ENCODE data around the gene DDA1.

The DDA1 gene

DNA sequence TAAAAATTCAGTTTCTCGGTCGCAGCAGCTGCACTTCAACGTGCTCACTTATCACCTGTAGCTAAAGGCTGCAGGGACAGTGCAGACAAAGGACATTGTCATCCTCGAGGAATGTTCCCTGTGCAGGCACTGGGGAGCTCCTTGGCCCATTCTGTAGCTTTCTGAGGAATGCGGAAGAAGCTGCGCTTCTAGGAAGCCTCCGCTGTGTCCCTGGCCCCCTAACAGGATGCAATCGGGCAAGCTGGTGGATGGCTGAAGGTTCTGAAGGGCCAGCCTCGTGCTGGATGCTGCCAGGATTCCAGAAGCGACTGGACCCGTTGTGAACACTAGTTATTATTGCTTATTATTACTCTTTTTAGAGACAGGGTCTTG lies 17.2 kb downstream of the DDA1 start:
- peaks cover 0 to 66% (median 21%) of the 10 kb centered on the region in 11 experiments; a peak in 19 of 22 replicates for H3K36me3 ChIP-seq
- 0 out of 22 replicates have a peak overlapping the region, but pooled peaks of 1 of the 11 experiments have one; percentile 5 for H3K9ac ChIP-seq
- no peaks in the 10 kb centered on the region for H3K9me3 ChIP-seq (replicated peaks in 1 of 11)
- peaks cover 6 to 77% (median 40%) of the 10 kb centered on the region in 11 experiments; a peak in 19 of 22 replicates for H4K20me1 ChIP-seq
- no peak overlapping the region for H3K27ac ChIP-seq
- 0 out of 22 replicates have a peak, but pooled peaks of 1 of the 11 experiments have one; percentile 27 for TF ChIP-seq Cebpa-rat (IDR thresholded peaks at IDR 0.05)
- H3K4me2 ChIP-seq = no peak overlapping the region
- H3K27me3 ChIP-seq = peaks cover 15 to 29% (median 21%) of the 10 kb centered on the region in 11 experiments; a peak in 21 of 22 replicates
- H3K4me1 ChIP-seq = peaks cover 50 to 73% (median 58%) of the 10 kb centered on the region in 10 experiments
- no peak overlapping the region for H3K4me3 ChIP-seq

- H3K27ac ChIP-seq = no peak overlapping the region
- peaks cover 3 to 71% (median 34%) of the 10 kb centered on the region in 11 experiments; a peak in 19 of 22 replicates for H4K20me1 ChIP-seq
- H3K9me3 ChIP-seq (replicated peaks in 1 of 11) = no peaks in the 10 kb centered on the region
- 0 out of 22 replicates have a peak overlapping the region, but pooled peaks of 1 of the 11 experiments have one; percentile 5 for H3K9ac ChIP-seq
- peak in 1 of 11 experiments; percentile 2; a peak in 1 of 22 replicates for TF ChIP-seq Cebpa-rat (IDR thresholded peaks at IDR 0.05)
- H3K4me3 ChIP-seq = no peak overlapping the region
- H3K4me1 ChIP-seq = peaks cover 44 to 67% (median 52%) of the 10 kb centered on the region in 10 experiments
- peaks cover 15 to 29% (median 21%) of the 10 kb centered on the region in 11 experiments; a peak in 21 of 22 replicates for H3K27me3 ChIP-seq
- peaks cover 0 to 62% (median 15%) of the 10 kb centered on the region in 11 experiments; a peak in 17 of 22 replicates for H3K36me3 ChIP-seq
- peak overlapping the region in 1 of 11 experiments; percentile 24; a peak in 1 of 22 replicates for H3K4me2 ChIP-seq
These were observed 17.8 kb downstream of the DDA1 start for GRCh38 chr19:17327068-17327653.

- Histone ChIP-seq H3K9me3 (replicated peaks in 1 of 11) (peaks cover 0 to 7% (median 4%) of the 10 kb centered on the region in 11 experiments; a peak in 13 of 22 replicates), H3K36me3 (peaks cover 6 to 66% (median 12%) of the 10 kb centered on the region in 11 experiments; a peak in 18 of 22 replicates), H3K4me1 (peaks cover 37 to 63% (median 47%) of the 10 kb centered on the region in 10 experiments), H3K27ac (peak overlapping the region in 3 of 11 experiments; percentile 27 to 47 (median 46); a peak in 3 of 22 replicates), H3K4me2 (peak overlapping the region; percentile 79 to 95 (median 86)), H3K27me3 (peaks cover 15 to 29% (median 20%) of the 10 kb centered on the region in 11 experiments; a peak in 21 of 22 replicates), H3K9ac (peak overlapping the region in 8 of 11 experiments; percentile 32 to 70 (median 50); a peak in 11 of 22 replicates), H4K20me1 (peaks cover 0 to 64% (median 27%) of the 10 kb centered on the region in 11 experiments; a peak in 18 of 22 replicates), H3K4me3 (peak overlapping the region; percentile 18 to 53 (median 44); a peak in 11 of 20 replicates)
- TF ChIP-seq Cebpa-rat (IDR thresholded peaks at IDR 0.05) = no peak
These were observed 18.5 kb downstream of the DDA1 start for GRCh38 chr19:17327654-17328516.

GRCh38 chr19:17328517-17329365 lies 19.4 kb downstream of the DDA1 start:
- TF ChIP-seq Cebpa-rat (IDR thresholded peaks at IDR 0.05) = no peak
- H3K4me1 ChIP-seq = peaks cover 33 to 65% (median 49%) of the 10 kb centered on the region in 10 experiments
- H3K4me3 ChIP-seq = peak overlapping the region; percentile 18 to 54 (median 44); a peak in 13 of 20 replicates
- H4K20me1 ChIP-seq = peaks cover 0 to 62% (median 27%) of the 10 kb centered on the region in 11 experiments; a peak in 16 of 22 replicates
- peaks cover 15 to 29% (median 20%) of the 10 kb centered on the region in 11 experiments; a peak in 21 of 22 replicates for H3K27me3 ChIP-seq
- H3K9me3 ChIP-seq (replicated peaks in 1 of 11) = peaks cover 0 to 9% (median 6%) of the 10 kb centered on the region in 11 experiments; a peak in 13 of 22 replicates
- H3K4me2 ChIP-seq = peak overlapping the region; percentile 79 to 95 (median 92)
- H3K9ac ChIP-seq = peak overlapping the region; percentile 21 to 70 (median 50); a peak in 17 of 22 replicates
- H3K36me3 ChIP-seq = peaks cover 8 to 70% (median 15%) of the 10 kb centered on the region in 11 experiments; a peak in 18 of 22 replicates
- peak overlapping the region in 3 of 11 experiments; percentile 27 to 59 (median 47); a peak in 4 of 22 replicates for H3K27ac ChIP-seq

DNA sequence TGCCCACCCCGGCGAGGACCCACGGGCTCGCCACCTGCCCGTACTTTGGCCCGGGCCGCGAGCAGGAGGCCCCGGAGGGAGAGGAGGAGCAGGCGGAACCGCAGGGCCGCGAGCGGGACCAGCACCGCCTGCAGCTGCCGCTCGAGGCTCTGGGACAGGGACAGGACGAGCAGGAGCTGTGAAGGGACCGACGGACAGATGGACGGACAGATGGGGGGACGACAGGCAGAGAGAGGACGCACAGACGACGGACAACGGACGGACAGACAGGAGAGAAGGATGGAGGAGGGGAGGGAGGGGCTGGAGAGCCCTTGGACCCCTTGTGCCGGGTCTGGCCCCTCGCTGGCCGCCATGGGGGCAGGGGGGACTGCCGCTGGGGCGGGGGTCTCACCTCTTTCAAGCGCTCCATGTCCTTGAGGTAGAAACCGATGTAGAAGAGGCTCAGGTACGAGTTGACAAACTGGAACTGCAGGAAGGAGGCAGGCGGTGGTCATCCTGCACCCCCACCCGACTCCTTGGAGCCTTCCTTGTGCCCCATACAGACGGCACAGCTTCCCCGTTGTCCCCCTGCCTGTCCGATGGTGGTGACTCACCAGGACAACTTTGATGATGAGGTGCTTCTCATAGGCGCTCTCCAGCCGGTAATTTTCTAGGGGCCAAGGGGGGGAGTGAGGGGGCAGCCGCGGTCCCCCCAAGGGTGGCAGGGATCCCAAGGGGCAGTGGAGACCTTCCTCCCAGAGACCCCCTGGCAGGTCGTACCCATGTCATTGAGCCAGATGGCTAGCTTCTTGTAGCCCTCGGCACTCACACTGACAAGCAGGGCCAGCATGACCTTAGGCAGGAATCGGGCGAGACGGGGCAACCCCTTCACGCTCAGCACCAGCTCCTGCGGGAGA lies 20.3 kb downstream of the DDA1 start:
- H3K4me1 ChIP-seq = peaks cover 36 to 64% (median 45%) of the 10 kb centered on the region in 10 experiments
- H3K36me3 ChIP-seq = peaks cover 8 to 67% (median 14%) of the 10 kb centered on the region in 11 experiments; a peak in 18 of 22 replicates
- peaks cover 0 to 9% (median 6%) of the 10 kb centered on the region in 11 experiments; a peak in 13 of 22 replicates for H3K9me3 ChIP-seq (replicated peaks in 1 of 11)
- H3K4me2 ChIP-seq = peak overlapping the region; percentile 75 to 95 (median 92)
- peaks cover 15 to 29% (median 20%) of the 10 kb centered on the region in 11 experiments; a peak in 21 of 22 replicates for H3K27me3 ChIP-seq
- H3K27ac ChIP-seq = no peak overlapping the region; a peak in 1 of 22 replicates
- TF ChIP-seq Cebpa-rat (IDR thresholded peaks at IDR 0.05) = no peak
- H4K20me1 ChIP-seq = peaks cover 0 to 56% (median 27%) of the 10 kb centered on the region in 11 experiments; a peak in 16 of 22 replicates
- H3K4me3 ChIP-seq = peak overlapping the region in 7 of 10 experiments; percentile 6 to 54 (median 28); a peak in 5 of 20 replicates
- peak overlapping the region in 7 of 11 experiments; percentile 21 to 70 (median 41); a peak in 7 of 22 replicates for H3K9ac ChIP-seq

DNA sequence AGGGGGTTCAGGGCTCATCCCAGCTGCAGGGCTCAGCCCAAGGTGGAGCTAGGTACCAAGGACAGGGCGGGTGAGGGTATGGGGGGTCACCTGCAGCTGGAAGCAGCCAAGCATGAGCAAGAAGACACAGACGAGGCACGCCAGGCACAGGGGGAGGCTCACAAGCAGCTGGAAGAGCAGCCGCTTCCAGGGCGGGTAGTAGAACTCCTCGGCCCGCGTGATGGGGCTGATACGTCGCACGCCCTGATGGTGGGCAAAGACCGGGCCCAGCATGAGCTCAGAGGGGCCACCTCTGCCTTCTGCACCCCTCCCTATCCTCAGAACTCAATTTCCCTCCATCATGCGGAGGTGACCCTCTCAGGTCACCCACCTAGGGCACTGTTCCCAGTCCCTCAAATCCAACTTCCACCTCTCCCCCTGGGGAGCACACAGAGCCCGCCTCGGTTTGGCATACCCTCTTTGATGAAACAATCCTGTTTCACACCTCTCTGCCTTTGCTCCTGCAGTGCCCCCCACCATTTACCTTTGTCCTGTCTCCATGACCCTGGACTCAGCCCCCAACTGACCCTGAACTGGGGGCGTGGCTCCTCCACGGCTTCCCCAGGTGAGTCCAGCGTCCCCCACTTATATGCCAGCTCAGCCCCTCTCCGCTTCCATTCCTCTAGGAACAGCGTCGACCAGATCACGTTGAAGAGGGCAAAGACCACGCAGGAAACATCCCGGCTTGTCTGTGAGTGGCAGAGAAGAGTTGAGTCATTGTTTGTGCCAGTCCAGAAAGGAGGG lies 21.1 kb downstream of the DDA1 start:
- Histone ChIP-seq H4K20me1 (peaks cover 0 to 48% (median 21%) of the 10 kb centered on the region in 11 experiments; a peak in 15 of 22 replicates), H3K36me3 (peaks cover 7 to 58% (median 12%) of the 10 kb centered on the region in 11 experiments; a peak in 18 of 22 replicates), H3K9me3 (replicated peaks in 1 of 11) (peaks cover 0 to 9% (median 6%) of the 10 kb centered on the region in 11 experiments; a peak in 13 of 22 replicates), H3K27me3 (peaks cover 15 to 29% (median 20%) of the 10 kb centered on the region in 11 experiments; a peak in 21 of 22 replicates), H3K27ac (no peak overlapping the region), H3K4me3 (no peak overlapping the region), H3K9ac (no peak overlapping the region; a peak in 3 of 22 replicates), H3K4me2 (peak overlapping the region in 10 of 11 experiments; percentile 75 to 95 (median 92); a peak in 18 of 22 replicates), H3K4me1 (peaks cover 40 to 71% (median 51%) of the 10 kb centered on the region in 10 experiments)
- no peak for TF ChIP-seq Cebpa-rat (IDR thresholded peaks at IDR 0.05)
